ENCODE results near the gene CEP57.

DNA sequence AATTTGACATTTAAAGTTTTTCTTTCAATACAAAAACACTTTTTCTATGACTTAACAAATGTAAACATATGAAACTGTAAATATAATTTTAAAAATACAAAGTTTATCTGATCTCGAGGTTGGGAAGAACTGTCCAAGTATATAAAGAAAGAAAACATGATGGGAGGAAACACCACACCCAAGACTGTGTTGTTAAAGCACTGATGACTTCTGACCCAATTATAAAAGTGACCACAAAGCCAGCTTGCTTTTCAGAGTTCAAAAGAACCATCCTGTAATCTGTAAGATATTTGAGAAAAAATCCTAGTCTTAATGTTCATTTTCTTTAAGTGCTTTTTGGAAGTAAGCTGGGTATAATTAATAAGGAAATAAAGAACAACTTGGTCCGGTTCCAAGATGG, 15.6 kb downstream of the CEP57 start:
- TF ChIP-seq, protein P1, sequence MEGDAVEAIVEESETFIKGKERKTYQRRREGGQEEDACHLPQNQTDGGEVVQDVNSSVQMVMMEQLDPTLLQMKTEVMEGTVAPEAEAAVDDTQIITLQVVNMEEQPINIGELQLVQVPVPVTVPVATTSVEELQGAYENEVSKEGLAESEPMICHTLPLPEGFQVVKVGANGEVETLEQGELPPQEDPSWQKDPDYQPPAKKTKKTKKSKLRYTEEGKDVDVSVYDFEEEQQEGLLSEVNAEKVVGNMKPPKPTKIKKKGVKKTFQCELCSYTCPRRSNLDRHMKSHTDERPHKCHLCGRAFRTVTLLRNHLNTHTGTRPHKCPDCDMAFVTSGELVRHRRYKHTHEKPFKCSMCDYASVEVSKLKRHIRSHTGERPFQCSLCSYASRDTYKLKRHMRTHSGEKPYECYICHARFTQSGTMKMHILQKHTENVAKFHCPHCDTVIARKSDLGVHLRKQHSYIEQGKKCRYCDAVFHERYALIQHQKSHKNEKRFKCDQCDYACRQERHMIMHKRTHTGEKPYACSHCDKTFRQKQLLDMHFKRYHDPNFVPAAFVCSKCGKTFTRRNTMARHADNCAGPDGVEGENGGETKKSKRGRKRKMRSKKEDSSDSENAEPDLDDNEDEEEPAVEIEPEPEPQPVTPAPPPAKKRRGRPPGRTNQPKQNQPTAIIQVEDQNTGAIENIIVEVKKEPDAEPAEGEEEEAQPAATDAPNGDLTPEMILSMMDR (IDR thresholded peaks at IDR 0.05): no peak
- TF ChIP-seq POLR2A (IDR thresholded peaks at IDR 0.05): no peak
